ENCODE results near the gene ERRFI1.

ERRFI1 gene

DNA sequence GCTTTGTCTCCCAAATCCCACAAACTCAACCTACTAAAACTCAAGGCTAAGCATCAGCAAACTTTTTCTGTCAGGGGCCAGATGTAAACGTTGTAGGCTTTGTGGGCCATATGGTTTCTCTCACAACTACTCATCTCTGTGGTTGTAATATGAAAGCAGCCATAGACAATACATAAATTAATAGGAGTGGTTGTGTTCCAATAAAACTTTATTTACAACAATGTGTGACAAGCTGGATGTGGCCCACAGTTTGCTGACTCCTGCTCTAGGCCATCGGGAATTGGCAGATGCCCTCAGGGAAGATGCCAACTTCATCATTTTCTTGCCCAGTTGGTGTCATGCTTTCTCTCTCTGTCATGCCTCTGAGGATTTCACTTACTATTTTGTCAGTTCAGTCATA, 17.5 kb upstream of the ERRFI1 start:
- DNase-seq (ENCODE audit: low spot score) = no peak

DNA sequence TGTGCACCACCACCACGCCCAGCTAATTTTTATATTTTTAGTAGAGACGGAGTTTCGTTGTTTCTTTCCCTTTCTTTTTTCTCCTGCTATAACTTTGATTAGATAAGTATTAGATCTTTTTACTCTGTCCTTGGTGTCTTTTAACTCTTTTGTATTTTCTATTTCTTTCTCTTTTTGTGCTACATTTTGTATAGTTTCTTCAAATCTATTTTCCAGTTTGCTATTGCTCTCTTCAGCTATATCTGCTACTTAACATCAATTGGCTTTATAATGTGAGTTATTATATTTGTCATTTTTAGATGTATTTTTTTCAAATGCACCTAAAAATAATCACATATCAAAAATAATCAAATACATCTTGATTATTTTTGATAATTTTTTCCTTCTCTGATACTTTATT, 16.0 kb upstream of the ERRFI1 start:
- DNase-seq (ENCODE audit: low spot score) = no peak

DNA sequence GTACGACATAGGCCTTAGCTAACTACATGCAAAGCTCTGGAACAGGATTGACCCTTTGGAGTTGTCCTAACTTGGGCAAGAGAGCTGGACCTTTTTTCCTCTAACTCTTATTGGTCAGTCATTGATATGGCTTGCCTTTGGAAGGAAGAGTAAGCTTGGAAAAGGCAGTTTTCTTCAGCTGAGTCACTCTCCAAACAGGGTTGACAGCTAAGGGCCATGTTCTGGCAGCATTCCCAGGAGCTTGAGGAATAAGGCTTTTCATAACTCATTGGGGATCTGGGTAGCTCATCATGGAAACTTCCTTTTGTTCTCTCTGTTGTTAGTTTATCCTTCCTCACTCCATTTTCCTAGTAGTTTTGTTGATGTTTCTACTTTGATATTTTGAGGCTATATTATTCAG, 14.5 kb upstream of the ERRFI1 start:
- peak; percentile 95 for DNase-seq (ENCODE audit: low spot score)

DNA sequence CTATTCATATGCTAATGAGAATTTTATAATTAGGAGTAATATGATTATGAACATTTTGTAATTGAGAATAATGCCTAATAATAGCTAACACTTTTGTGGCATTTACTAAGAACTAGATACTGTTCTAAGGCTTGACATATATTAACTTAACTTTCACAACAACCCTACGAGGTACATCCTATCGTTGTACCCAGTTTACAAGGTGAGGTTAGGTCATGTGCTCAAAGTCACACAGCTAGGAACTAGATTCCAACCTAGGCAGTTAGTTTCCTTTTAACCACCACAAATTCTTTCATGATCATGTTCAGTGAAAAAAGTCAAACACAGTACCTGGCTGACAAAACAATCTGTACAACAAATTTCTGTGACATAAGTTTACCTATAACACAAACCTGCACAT, 13.0 kb upstream of the ERRFI1 start:
- no peak for DNase-seq (ENCODE audit: low spot score)

DNA sequence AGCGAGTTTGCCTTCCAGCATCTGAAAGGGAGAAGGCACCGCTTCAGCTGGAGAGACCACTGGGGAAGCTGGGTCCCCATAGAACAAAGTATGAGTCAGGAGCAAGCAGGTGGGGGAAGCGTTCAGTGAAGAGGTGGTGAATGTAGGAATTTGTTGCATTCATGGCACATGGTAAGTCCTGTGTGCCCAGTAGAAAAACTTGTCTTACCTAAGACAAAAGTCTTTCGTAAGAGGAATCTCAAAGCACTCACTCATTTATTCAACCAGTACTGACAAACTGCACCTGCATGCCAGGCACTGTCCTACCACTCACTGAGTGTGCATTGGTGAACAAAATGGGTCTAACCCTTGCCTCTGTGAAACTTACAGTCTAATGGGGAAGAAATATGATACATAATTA, 9.2 kb upstream of the ERRFI1 start:
- DNase-seq (ENCODE audit: low spot score) = no peak

DNA sequence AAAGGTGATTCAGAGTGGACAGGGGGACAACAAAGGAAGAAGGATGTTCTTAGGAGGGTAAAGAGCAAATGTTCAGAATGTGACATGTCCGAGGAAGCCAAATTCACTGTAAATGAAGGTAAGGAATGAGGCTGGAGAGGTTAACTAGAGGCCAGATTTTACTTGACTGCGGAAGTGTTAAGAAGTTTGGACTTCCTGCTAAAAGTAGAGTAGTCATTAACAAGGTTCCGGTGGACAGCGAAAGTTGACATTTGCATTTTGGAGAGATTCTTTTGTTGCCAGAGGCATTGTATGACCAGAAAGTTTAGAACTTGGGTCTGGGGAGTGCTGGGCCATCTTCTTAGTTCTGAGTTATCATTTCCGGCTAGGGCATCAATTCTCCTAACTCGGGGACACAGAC, 7.2 kb upstream of the ERRFI1 start:
- DNase-seq (ENCODE audit: low spot score) = no peak

DNA sequence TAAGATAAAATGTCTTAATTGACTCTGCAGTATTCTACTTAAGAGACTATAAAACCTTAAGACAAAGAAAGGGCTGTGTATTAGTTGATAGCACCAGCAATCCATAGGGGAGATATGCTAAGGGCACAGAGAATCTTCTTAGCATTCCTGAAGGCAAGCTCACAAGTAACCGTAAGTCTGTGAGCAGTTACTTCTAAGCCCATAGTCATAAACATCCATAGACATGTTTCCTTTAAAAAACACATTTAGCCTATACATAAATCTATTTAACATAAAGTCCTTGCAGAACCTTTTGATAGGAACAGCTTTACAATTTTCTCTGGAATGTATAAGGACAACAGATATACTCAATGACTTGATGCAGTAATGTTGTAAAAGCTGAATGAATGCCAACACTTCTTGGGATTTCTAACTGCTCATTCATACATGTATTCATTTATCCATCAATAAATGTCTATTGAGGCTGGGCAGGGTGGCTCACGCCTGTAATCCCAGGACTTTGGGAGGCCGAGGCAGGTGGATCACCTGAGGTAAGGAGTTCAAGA, 6.3 kb upstream of the ERRFI1 start:
- no peak for DNase-seq (ENCODE audit: low spot score)

DNA sequence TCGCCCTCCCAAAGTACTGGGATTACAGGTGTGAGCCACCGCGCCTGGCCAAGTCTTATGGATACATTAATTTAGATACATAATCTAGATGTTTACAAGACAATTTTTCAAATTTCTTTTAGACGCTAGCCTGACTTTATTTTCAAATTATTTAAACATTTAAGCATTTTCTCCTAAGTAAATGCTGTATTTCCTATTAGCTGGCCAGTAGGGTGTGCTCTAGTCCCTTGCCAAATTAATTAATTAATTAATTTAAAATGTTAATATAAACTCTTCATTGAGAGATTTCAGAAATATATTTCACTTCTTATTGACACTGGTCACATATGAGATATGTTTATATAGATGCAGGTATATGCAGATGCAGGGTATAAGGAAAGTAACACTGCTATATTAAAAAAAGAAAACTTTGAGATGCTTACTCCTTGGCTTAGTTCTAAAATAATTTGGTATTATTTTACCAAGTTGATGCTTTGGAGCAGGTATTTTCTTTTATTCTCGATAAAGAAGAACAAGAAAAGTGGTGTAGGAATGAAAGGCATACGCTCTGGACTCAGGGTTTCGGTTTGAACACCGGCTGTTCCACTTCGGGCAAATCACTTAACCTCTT, 5.2 kb upstream of the ERRFI1 start:
- DNase-seq (ENCODE audit: low spot score) = peak; percentile 64

DNA sequence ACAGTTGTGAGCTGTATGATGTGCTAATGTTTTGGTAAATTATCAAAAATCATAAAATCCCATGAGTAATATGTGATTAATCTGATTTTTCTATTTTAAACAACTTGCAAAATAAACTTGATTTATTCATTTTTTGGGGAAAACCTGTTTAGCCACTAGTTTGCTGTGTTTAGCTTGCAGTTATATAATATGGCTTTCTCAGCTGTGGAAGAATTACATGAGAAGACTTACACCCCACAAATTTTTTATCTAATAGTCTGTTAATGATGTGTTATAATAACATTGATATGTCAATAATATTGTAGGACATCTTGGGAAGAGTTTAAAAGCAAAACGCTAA, 2.4 kb upstream of the ERRFI1 start:
- DNase-seq (ENCODE audit: low spot score) = no peak

DNA sequence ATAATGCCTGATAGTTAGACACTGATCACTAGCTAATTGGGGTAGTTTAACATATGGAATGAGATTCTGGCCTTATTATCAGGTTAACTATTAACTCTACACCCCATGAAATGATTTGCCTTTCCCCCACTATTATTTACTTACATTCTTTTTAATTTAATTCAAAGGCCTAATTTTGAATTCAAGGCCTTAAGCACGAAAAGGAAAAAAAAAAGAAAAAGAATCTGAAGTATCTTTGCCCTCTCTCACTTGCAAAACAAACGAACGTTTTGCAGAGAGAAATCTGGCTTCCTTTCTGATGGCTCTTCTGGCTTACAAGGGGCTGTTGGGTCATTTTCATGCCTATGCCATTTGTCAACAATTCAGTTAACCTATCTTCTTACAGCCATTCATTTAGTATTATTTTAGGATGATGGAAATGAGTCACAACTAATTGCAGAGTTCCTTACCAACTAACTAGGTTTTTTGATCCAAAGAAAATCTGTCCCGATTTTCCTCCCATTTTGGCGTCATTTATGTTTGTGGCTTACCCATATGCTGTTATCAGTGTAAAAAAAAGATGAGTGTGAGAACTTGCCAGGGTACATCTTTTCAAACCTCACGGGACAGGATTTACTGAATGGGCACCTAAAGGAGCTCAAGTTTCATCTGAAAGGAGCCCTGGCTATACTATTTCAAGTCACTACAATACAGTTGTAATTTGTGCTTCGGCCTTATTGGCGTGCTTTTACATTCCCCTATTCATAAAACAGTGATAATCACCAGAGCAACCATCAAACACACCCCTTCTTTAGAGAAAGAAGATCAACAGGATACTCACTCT, 1.9 kb upstream of the ERRFI1 start:
- peak; percentile 67 for DNase-seq (ENCODE audit: low spot score)

DNA sequence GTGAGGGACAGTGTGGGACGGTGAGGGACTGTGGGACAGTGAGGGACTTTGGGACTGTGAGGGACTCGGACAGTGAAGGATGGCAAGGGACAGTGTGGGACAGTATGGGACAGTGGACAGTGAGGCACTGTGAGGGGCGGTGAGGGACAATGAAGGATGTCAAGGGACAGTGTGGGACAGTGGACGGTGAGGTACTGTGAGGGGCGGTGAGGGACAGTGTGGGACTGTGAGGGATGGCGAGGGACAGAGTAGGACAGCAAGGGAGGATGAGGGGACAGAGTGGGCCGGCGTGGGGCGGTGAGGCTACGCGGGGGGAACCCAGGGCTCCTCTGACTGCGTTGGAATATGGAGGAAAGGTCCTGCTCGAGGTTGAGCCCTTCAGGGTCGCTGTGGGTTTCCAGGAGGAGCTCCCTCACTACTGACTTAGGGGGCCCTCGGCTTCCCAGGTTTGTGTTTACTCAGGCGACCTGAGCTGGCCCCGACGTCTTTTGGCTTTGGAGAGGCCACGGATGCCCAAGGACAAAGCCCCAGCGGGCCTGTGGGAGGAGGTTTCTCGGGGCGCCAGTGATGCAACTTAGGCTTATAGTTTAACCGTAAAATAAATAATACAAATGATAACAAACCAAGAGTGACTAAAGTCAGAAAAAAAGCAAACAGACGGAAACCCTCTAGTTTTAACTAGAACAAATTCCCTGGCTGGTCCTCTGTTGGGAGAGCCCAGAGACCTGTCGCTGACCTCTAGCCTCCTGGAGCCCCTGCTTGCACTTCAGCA, 1.1 kb upstream of the ERRFI1 start:
- peak; percentile 71 for DNase-seq (ENCODE audit: low spot score)

DNA sequence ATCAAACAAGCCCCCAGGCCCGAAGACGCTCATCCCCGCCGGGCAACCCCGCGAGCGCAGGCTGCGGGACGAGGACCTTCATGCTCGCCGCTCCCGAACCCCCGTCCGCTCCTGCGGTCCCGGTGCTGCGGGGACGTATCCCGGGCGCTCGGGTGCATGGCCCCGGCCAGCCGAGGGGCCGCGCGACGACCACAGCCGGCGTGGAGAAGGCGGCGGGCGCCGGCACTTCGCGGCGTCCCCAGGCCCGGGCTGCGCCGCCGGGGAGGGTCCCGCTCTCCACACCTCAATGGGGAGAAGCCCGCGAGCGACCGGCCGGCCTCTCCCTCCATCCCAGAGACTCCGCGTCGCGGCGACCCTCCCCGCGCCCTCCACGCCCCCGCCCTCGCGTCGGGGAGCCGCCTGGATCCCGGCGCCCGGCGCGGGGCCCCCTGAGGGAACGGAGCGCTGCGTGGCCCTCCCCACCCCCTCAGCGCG, 401 bp downstream of the ERRFI1 start:
- DNase-seq (ENCODE audit: low spot score) = no peak

DNA sequence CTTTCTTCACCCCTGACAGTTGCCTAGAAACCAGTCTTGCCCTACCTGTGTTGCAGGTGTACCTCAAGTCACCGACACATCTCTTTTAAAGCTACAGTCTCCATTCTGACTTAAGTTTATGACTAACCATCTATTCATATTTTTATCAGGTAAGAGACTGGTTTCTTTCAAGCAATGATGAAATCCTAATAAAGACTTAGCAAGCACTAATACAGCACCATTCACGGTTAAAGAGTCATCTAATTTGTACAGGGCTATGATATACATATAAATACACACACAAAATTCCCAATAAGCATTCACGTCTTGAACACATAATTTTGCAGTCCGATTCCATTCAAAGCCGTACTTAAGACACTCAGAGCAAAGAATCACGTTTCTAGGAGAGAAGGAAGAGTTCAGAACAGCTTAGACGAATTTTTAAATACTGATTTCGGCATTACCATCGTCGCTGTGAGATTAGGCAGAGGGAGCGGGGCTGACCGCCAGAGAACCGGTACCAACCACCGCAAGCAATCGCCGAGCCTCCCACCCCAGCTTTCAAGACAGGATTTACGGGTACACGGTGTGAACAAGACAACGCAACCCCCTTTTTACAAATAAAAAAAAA, 943 bp downstream of the ERRFI1 start:
- DNase-seq (ENCODE audit: low spot score) = peak; percentile 53

DNA sequence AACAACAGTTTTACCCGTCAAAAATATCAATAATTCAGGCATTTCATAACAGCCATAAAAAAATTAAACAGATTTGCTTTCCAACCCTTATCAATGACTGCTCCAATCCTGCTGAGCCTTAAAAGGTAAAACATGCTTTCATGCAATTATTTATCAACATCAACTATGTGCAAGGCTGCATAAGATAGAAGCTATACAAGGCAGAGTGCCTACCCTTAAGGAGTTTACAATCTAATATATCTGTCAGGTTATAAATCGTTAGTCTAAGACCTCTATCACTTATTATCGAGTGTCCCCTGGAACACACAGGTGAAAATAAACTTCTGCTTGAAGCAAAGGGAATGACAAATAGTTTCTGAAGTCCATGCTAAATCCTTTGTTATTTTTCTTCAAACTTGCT, 1.8 kb downstream of the ERRFI1 start:
- DNase-seq (ENCODE audit: low spot score) = no peak

DNA sequence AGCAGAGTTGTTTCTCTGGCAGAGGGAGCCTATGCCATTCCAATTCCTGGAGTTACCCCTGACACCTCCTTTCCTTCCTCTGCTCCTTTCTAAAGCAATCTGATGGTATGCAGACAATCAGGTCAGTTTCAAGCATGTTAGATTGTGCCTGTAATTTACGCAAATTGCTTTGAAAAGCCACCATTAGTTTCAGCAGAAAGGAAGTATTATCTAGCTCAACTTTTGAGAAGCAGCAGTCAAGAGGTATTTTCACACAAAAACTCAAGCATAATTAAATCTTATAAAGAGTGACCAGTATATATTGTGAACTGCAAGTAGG, 2.2 kb downstream of the ERRFI1 start:
- DNase-seq (ENCODE audit: low spot score) = no peak

DNA sequence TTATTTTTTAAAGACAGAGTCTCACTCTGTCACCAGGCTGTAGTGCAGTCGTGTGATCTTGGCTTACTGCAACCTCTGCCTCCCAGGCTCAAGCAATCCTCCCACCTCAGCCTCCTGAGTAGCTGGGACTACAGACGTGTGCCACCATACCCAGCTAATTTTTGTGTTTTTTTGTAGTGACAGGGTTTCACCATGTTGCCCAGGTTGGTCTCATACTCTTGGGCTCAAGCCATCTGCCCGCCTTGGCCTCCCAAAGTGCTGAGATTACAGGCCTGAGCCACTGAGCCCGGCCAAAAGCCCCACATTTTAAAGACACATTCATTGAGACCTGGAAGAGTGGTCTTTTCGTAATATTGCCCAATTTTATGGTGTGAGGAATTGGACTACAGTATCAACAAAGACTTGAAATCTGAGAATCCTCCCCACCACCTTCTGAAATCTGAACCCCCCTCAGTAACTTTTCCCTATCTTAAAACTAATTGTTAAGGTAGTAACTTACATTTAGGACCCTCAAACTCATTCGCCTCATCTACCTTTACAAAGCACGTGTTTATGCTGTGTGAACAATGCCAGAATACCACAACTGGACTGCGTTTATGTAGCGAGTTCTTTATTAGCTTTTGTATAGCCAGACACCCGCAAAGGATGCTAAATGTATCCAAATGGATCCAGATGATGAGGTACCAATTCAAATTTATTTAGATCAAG, 2.7 kb downstream of the ERRFI1 start:
- DNase-seq (ENCODE audit: low spot score) = no peak

DNA sequence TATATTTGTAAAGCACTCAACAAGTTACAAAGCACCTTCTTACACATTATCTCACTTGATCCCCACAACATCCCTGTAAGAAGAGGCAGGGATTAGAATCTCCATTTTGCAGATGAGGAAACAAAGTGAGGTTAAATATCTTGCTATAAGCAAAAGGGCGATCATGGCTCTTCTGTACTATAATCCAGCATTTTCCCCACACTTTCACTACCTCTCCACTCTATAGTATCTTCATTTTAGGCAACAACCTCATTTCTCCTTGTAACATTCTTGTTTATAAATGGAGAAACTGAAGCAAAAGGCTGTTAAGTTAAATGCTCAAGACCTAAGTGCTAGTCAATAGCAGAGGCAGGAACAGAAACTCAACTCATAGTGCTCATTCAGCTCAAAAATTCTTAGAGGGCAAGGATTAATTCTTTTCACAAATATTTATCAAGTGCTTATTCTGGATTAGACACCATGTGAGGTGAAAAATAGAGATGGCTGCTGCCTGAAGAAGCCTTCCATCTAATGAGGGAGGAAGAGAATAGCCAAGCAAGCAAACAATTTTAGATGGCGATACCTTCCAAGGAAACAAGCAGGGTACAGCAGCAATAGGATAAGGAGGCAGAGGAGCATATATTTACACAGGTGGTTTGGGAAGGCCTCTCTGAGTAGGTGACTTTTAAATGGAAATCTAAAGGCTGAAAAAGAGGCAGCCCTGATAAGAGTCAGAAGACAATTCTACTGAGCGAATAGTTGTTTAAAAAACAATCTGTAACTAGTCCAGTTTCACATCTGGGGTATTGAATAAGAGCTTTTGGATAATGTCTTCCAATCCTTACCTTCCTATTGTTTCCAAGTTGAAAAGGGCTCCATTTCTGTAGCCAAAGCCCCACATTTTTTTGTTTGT, 3.5 kb downstream of the ERRFI1 start:
- no peak for DNase-seq (ENCODE audit: low spot score)

DNA sequence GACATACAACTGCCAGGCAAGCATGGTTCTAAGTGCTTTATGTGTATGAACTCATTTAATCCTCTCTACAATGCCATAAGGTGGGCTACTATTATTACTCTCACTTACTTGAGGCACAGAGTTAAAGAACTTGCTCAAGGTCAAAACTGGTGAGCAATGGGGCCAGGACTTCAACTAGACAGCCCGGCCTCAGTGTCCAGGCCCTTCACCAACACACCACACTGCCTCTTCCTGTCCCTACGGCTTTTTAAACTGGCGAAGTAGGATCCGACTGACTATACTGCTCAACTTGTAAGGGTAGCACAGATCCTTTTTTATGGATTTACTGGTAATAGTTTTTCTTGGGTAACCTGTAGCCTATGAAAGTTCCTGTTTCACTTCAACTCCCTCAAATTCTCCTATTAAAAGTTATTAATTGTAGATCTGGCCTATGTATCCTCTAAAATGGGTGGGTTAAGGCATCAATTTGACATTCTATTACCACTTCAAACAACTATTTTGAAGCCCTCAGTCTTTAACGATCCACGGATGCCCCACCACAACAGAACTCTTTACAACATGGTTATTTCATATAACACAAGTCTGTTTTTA, 4.3 kb downstream of the ERRFI1 start:
- no peak for DNase-seq (ENCODE audit: low spot score)

DNA sequence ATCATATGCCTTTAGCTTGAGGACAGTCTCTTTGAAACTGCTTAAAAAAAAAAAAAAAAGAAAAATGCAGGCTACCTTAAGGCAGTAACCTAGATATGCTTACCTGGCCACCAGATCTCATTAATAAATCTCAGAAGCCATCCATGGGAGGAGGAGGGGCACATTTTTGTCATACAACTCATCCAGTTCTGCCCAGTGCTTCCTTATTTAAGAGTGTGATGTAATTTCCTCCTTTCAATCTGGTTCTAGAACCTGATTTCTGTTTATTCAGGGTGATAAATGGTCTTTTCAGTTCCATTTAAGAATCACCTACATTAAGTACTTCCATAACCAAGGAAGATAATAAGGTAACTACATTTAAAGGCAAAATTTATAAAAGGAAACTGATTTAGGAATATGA, 6.1 kb downstream of the ERRFI1 start:
- peak; percentile 95 for DNase-seq (ENCODE audit: low spot score)

DNA sequence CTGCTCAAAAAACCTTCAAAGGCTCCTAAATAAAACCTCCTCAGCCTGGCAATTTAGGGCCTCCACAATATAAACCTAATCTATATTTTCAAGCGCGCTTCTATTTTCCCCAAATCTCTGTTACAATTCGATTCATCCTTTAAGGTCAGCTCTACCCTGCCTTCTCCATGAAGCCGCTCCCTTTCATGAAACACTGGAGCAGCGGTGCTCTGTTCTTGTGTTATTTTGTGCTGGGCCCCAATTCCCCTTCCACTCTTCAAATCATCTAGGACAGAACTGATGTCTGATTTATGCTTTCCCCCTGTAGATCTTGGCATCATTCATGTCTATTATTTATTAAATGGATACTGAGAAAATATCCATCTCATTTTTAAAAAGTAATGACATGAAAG, 6.9 kb downstream of the ERRFI1 start:
- DNase-seq (ENCODE audit: low spot score) = no peak

Measured in kidney tubule cell (primary cell).